GM10248 (cell line): Measurements from ENCODE around the gene RHBDF2.

ENCODE experiments used
- CTCF ChIA-PET: fragments of 300-600 bp; sonication (Branson Sonifier 250); formaldehyde crosslinking; extraction: SDS; loops from one replicate; lab custom pipeline; 2021; ENCODE audit warnings: antibody characterized with exemption; lab: Yijun Ruan, JAX
- POLR2A ChIA-PET: fragments of 350-650 bp; sonication (Branson Sonifier 250); formaldehyde crosslinking; extraction: SDS; loops from one replicate; lab custom pipeline; 2020; ENCODE audit warnings: antibody characterized with exemption; lab: Yijun Ruan, JAX
- DNase-seq: peaks from one replicate; pipeline ENCODE4 v3.0.0; 2012; ENCODE audit errors: extremely low spot score
- TF ChIP-seq, protein P1 (sequence below): IDR thresholded peaks from 2 replicates; pipeline ENCODE4 v1.5.1; 2012; ENCODE audit warnings: mild to moderate bottlenecking, low read depth; ENCODE audit errors: extremely low read depth, missing control alignments, control extremely low read depth

RHBDF2 gene

GRCh38 chr17:76538941-76539570, 37.8 kb upstream of the RHBDF2 start:
- CTCF ChIA-PET, result interaction anchor here (1.8 kb wide), 1 partner anchor 85 kb away, joined by 5 read pairs; no protein-coding TSS in a partner anchor
- POLR2A ChIA-PET, result no interaction called here

GRCh38 chr17:76538281-76538931, 37.2 kb upstream of the RHBDF2 start:
- no peak for DNase-seq
- ChIA-PET POLR2A (no interaction called here), CTCF (no interaction called here)
- TF ChIP-seq, protein P1, sequence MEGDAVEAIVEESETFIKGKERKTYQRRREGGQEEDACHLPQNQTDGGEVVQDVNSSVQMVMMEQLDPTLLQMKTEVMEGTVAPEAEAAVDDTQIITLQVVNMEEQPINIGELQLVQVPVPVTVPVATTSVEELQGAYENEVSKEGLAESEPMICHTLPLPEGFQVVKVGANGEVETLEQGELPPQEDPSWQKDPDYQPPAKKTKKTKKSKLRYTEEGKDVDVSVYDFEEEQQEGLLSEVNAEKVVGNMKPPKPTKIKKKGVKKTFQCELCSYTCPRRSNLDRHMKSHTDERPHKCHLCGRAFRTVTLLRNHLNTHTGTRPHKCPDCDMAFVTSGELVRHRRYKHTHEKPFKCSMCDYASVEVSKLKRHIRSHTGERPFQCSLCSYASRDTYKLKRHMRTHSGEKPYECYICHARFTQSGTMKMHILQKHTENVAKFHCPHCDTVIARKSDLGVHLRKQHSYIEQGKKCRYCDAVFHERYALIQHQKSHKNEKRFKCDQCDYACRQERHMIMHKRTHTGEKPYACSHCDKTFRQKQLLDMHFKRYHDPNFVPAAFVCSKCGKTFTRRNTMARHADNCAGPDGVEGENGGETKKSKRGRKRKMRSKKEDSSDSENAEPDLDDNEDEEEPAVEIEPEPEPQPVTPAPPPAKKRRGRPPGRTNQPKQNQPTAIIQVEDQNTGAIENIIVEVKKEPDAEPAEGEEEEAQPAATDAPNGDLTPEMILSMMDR, result no peak

More at GRCh38 chr17:76538941-76539570, 37.8 kb upstream of the RHBDF2 start:
- TF ChIP-seq, protein P1, result no peak
- no peak for DNase-seq

- POLR2A ChIA-PET, result no interaction called here
These were observed 36.5 kb upstream of the RHBDF2 start, which contains the start of gene CYGB for GRCh38 chr17:76537578-76538280. Gene CYGB (minus strand): TSS chr17:76537709. CDS start chr17:76537542, 167 bp downstream.

GRCh38 chr17:76537288-76537577, 36.0 kb upstream of the RHBDF2 start:
- DNase-seq, result no peak
- ChIA-PET POLR2A (no interaction called here), CTCF (interaction anchor here (0.8 to 1.2 kb wide), 2 partner anchors 14 to 19 kb away, joined by 3 to 5 read pairs; no protein-coding TSS in a partner anchor)
- TF ChIP-seq, protein P1, result no peak

More at GRCh38 chr17:76537578-76538280, 36.5 kb upstream of the RHBDF2 start, which contains the start of gene CYGB:
- CTCF ChIA-PET, result interaction anchor here (0.8 kb wide), 1 partner anchor 14 kb away, joined by 5 read pairs; no protein-coding TSS in a partner anchor
- TF ChIP-seq, protein P1, result no peak
- DNase-seq, result no peak

- CTCF ChIA-PET, result interaction anchor here (0.8 to 1.7 kb wide), 6 partner anchors 9 to 21 kb away, joined by 3 to 13 read pairs (median 4); no protein-coding TSS in a partner anchor
- TF ChIP-seq, protein P1, result no peak
- DNase-seq, result no peak
- POLR2A ChIA-PET, result no interaction called here
These were observed 35.5 kb upstream of the RHBDF2 start for GRCh38 chr17:76536511-76537287.
